ENCODE data around the gene ARHGEF17. TPM values are rescaled to one million over a fixed set of nuclear protein-coding genes. Genes with fewer than 3 reads are reported as not detected.
A peak's percentile ranks its signal among the peaks of the same experiment; 100 is the strongest.

The ARHGEF17 gene
- total and polyA plus RNA-seq, 2 of the 13 experiments (the other 11 are each of a cell fraction or from before 2014, with no cell fraction given) = 10.7 to 28.8 TPM

DNA sequence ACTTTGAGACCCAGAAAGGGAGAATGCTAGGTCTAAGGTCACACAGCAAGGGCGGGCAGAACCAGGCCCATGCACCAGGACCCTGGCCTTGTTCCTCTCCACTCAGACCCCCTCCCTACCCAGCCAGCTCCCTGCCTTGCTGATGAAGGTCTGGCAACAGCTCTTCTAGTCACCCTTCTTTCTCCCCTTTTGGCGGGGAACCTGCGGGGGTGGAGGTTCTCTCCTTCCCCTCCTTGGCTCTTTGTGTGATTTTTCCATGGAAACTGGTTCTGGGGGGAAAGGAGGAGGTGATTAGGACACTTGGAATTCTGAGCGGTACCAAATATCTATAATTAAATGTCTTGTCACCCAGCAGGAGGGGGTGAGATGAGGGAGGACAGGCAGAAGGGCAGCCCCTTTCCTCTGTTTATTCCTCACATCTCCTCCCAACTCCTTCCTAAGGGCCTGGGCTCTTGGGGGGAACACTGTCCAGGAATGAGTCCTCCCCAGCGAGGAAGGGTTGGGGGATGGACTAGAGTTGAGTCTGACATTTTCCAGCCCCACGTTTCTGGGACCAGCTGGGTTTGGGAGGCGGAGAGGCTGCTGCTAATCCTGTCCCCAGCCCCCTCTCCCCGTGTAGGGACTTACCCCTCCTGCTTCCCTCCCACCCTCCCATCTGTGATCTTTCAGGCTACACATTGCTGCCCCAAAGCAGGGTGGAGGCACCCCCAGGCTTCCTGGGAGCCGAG lies 7.4 kb downstream of the ARHGEF17 start:
- intact Hi-C loops (cut with micrococcal nuclease; ENCODE audit: unreplicated experiment) = loop anchor here (2.0 kb wide), 1 partner anchor 61 kb away; the partner anchor contains the start of gene RELT
- ATAC-seq (no peak), FAIRE-seq (no peak), DNase-seq (ENCODE audit: low spot score) (no peak)
- ChIA-PET POLR2A (interaction anchor here (1.2 to 6.2 kb wide), 5 partner anchors 8 to 18 kb away, joined by 4 to 35 read pairs (median 6); no protein-coding TSS in a partner anchor), CTCF (ENCODE audit: low intra/inter-chr PET ratio, low total read pairs) (no interaction called here)
- no peaks in the 10 kb centered on the region for H3K27me3 ChIP-seq (ENCODE audit: control insufficient read depth in 1 of 2, insufficient read depth in 2 of 2, low read length in 2 of 2)
- peak overlapping the region; percentile 7; the same call in 1 of the 2 replicates for H3K9ac ChIP-seq (ENCODE audit: insufficient read depth, low read depth, low read length)
- H3K79me2 ChIP-seq (ENCODE audit: insufficient read depth, low read length) = peaks cover 70% of the 10 kb centered on the region
- no peak overlapping the region for H2AFZ ChIP-seq (ENCODE audit: low read length)
- peaks cover 3 to 10% of the 10 kb centered on the region in 2 experiments; a peak in 3 of 5 replicates for H3K36me3 ChIP-seq (replicated peaks in 1 of 2; ENCODE audit: control insufficient read depth in 1 of 2, insufficient read depth in 2 of 2, low read length in 2 of 2)
- BruUV-seq (replicated peaks) = no TSS peak
- H3K9me3 ChIP-seq (ENCODE audit: low read length) = no peaks in the 10 kb centered on the region
- 84% methylated on average over 7 of the region's 9 CpGs for WGBS (ENCODE audit: low lambda C conversion rate)
- H3K4me3 ChIP-seq (replicated peaks in 1 of 3; ENCODE audit: insufficient read depth in 1 of 3, low read depth in 2 of 3, low read length in 3 of 3) = peak overlapping the region in 1 of 3 experiments; percentile 9; a peak in 1 of 6 replicates
- peak; percentile 67; the same call in 1 of the 2 replicates for TF ChIP-seq ZNF768 (CRISPR knock-in tag; IDR thresholded peaks at IDR 0.05)
- no peak for TF ChIP-seq ZNF766 (CRISPR knock-in tag; IDR thresholded peaks at IDR 0.05; ENCODE audit: borderline replicate concordance)
- TF ChIP-seq KMT2B (CRISPR knock-in tag; IDR thresholded peaks at IDR 0.05) = no peak
- in situ Hi-C loops (cut with HindIII; ENCODE audit: extremely low pct_ligation_motif_present, low pct_unique_long_range_greater_than_20kb) = no loop called here
- peak overlapping the region; percentile 43 for H3K27ac ChIP-seq (ENCODE audit: extremely low read length, insufficient read depth, low read length)
- H3K4me2 ChIP-seq (ENCODE audit: low read depth, low read length) = peak overlapping the region; percentile 49
- peaks cover 84% of the 10 kb centered on the region for H3K4me1 ChIP-seq (ENCODE audit: insufficient read depth, low read length)
- peaks cover 37% of the 10 kb centered on the region for H4K20me1 ChIP-seq (ENCODE audit: insufficient read depth, low read length)

GRCh38 chr11:73316422-73316821 lies 8.3 kb downstream of the ARHGEF17 start:
- POLR2A ChIA-PET = interaction anchor here (1.2 to 6.2 kb wide), 3 partner anchors 8 to 14 kb away, joined by 4 to 35 read pairs (median 6); no protein-coding TSS in a partner anchor
- 0 out of 2 replicates have a peak, but pooled peaks have one; percentile 13 for TF ChIP-seq ZMYM3 (CRISPR knock-in tag; IDR thresholded peaks at IDR 0.05)
- no peak for TF ChIP-seq MAZ (IDR thresholded peaks at IDR 0.05; ENCODE audit: borderline replicate concordance, low read depth, low read length)
- TF ChIP-seq MAZ (CRISPR knock-in tag; IDR thresholded peaks at IDR 0.05; ENCODE audit: low read depth) = no peak
- Histone ChIP-seq H4K20me1 (ENCODE audit: insufficient read depth, low read length) (peaks cover 37% of the 10 kb centered on the region), H2AFZ (ENCODE audit: low read length) (no peak overlapping the region), H3K27me3 (ENCODE audit: control insufficient read depth in 1 of 2, insufficient read depth in 2 of 2, low read length in 2 of 2) (no peaks in the 10 kb centered on the region), H3K4me2 (ENCODE audit: low read depth, low read length) (no peak overlapping the region), H3K4me1 (ENCODE audit: insufficient read depth, low read length) (peaks cover 83% of the 10 kb centered on the region), H3K79me2 (ENCODE audit: insufficient read depth, low read length) (peaks cover 70% of the 10 kb centered on the region), H3K36me3 (replicated peaks in 1 of 2; ENCODE audit: control insufficient read depth in 1 of 2, insufficient read depth in 2 of 2, low read length in 2 of 2) (peaks cover 3 to 14% of the 10 kb centered on the region in 2 experiments; a peak in 3 of 5 replicates), H3K9ac (ENCODE audit: insufficient read depth, low read depth, low read length) (no peak overlapping the region), H3K9me3 (ENCODE audit: low read length) (no peaks in the 10 kb centered on the region), H3K27ac (ENCODE audit: extremely low read length, insufficient read depth, low read length) (no peak overlapping the region), H3K4me3 (replicated peaks in 1 of 3; ENCODE audit: insufficient read depth in 1 of 3, low read depth in 2 of 3, low read length in 3 of 3) (no peak overlapping the region)
- intact Hi-C loops (cut with micrococcal nuclease; ENCODE audit: unreplicated experiment) = no loop called here
- in situ Hi-C loops (cut with HindIII; ENCODE audit: extremely low pct_ligation_motif_present, low pct_unique_long_range_greater_than_20kb) = no loop called here
- CTCF ChIA-PET (ENCODE audit: low intra/inter-chr PET ratio, low total read pairs) = no interaction called here
- WGBS (ENCODE audit: low lambda C conversion rate) = 94% methylated on average over 1 of the region's 1 CpG
- FAIRE-seq (no peak), ATAC-seq (no peak), DNase-seq (ENCODE audit: low spot score) (no peak)
- TSS peak; percentile 13 for BruUV-seq (replicated peaks)

Measured in HepG2 (cell line).